NCI-H446 treated with DMSO at 0.1 percent for 48 hours (cell line): ENCODE results near the gene ATP5PB.

Experiments
- DNase-seq: peaks from one replicate; lab custom pipeline; 2025; lab: John Stamatoyannopoulos, UW

The ATP5PB gene

GRCh38 chr1:111476214-111476613 is 26.9 kb downstream of the ATP5PB start:
- no peak for DNase-seq

GRCh38 chr1:111476761-111477309 is 27.6 kb downstream of the ATP5PB start:
- DNase-seq: no peak

GRCh38 chr1:111480674-111481073 is 31.4 kb downstream of the ATP5PB start:
- no peak for DNase-seq

- DNase-seq: no peak
Observed at GRCh38 chr1:111481387-111482221, 32.3 kb downstream of the ATP5PB start.

GRCh38 chr1:111483166-111483565 is 33.9 kb downstream of the ATP5PB start:
- DNase-seq: no peak

- no peak for DNase-seq
Observed at GRCh38 chr1:111483876-111484275, 34.6 kb downstream of the ATP5PB start.

GRCh38 chr1:111484391-111485026 is 35.2 kb downstream of the ATP5PB start:
- DNase-seq: no peak

- DNase-seq: no peak
Observed at GRCh38 chr1:111486431-111486830, 37.2 kb downstream of the ATP5PB start.

- DNase-seq: no peak
Observed at GRCh38 chr1:111487133-111487532, 37.9 kb downstream of the ATP5PB start.

- DNase-seq: no peak
Observed at GRCh38 chr1:111488669-111489068, 39.4 kb downstream of the ATP5PB start.

GRCh38 chr1:111489604-111490003 is 40.3 kb downstream of the ATP5PB start:
- no peak for DNase-seq

GRCh38 chr1:111490220-111490619 is 41.0 kb downstream of the ATP5PB start:
- no peak for DNase-seq

- no peak for DNase-seq
Observed at GRCh38 chr1:111491070-111491469, 41.8 kb downstream of the ATP5PB start.

- no peak for DNase-seq
Observed at GRCh38 chr1:111496398-111496797, 47.1 kb downstream of the ATP5PB start.

GRCh38 chr1:111497592-111497991 is 48.3 kb downstream of the ATP5PB start:
- DNase-seq: no peak

- DNase-seq: no peak
Observed at GRCh38 chr1:111499026-111499785, 49.9 kb downstream of the ATP5PB start.

GRCh38 chr1:111501645-111502044 is 52.4 kb downstream of the ATP5PB start:
- DNase-seq: no peak

GRCh38 chr1:111503585-111504060 is 54.4 kb downstream of the ATP5PB start, which contains the start of the genes ADORA3 and TMIGD3:
ADORA3 (minus strand) TSS chr1:111503633; CDS start chr1:111503354, 279 bp downstream.
TMIGD3 (minus strand) TSS chr1:111503633; CDS start chr1:111503354, 279 bp downstream.
- DNase-seq: no peak

GRCh38 chr1:111504097-111504496 is 54.8 kb downstream of the ATP5PB start:
- no peak for DNase-seq

GRCh38 chr1:111505641-111506119 is 56.4 kb downstream of the ATP5PB start:
- no peak for DNase-seq

GRCh38 chr1:111506561-111506960 is 57.3 kb downstream of the ATP5PB start:
- no peak for DNase-seq
